Body of pancreas (tissue), 4 donors: Measurements from ENCODE around the gene SRGAP1. TPM values are rescaled to one million over a fixed set of nuclear protein-coding genes. Genes with fewer than 3 reads are reported as not detected.
A peak's percentile ranks its signal among the peaks of the same experiment; 100 is the strongest.

ENCODE experiments used
- ATAC-seq: fragments of 150-250 bp; one replicate; pipeline ENCODE4 v1.9.1; 2016
- DNase-seq, 4 donors: peaks; one replicate each; pipeline ENCODE4 v3.0.0-alpha.2; 2019
- H3K27ac ChIP-seq, 4 donors: fragments of 200-600 bp; sonication (generic); 1 replicate in 3 of 4; 2 replicates in 1 of 4; pipeline versions ENCODE4 v1.5.1 to v1.6.1; 2016 to 2019; ENCODE audit warnings: mild to moderate bottlenecking in 1 of 4, mixed read lengths in 1 of 4, moderate library complexity in 1 of 4
- H3K27me3 ChIP-seq, 2 donors: fragments of 200-600 bp; sonication (generic); one replicate each; pipeline ENCODE4 v1.6.0; 2016; ENCODE audit warnings: mild to moderate bottlenecking in 1 of 2
- H3K36me3 ChIP-seq, 2 donors: fragments of 200-600 bp; sonication (generic); replicated peaks in 1 of 2; 2 replicates each; pipeline ENCODE4 v1.5.1; 2016; ENCODE audit warnings: low read depth in 2 of 2; ENCODE audit not compliant: insufficient read depth in 1 of 2
- H3K4me1 ChIP-seq: fragments of 200-600 bp; sonication (generic); one replicate; pipeline ENCODE4 v1.6.0; 2016
- H3K4me3 ChIP-seq, 2 donors: fragments of 200-600 bp; sonication (generic); 1 replicate in 1 of 2; 2 replicates in 1 of 2; pipeline ENCODE4 v1.5.1; 2016 to 2019
- H3K9me3 ChIP-seq, 3 donors: fragments of 200-600 bp; sonication (generic); 1 replicate in 2 of 3; 2 replicates in 1 of 3; pipeline ENCODE4 v1.5.1; 2016
- CTCF ChIP-seq, 7 experiments: fragments of 450-650 bp in 4 of 7; fragments of 200-600 bp in 3 of 7; sonication (generic) in 3 of 7; IDR thresholded peaks; one replicate each; pipeline ENCODE4 v1.5.1; 2016 to 2019; ENCODE audit warnings: antibody characterized with exemption in 7 of 7
- POLR2A ChIP-seq, 3 donors: fragments of 450-650 bp; IDR thresholded peaks; one replicate each; pipeline ENCODE4 v1.6.1; 2016; ENCODE audit warnings: antibody characterized with exemption in 3 of 3, mild to moderate bottlenecking in 2 of 3
- WGBS, 2 donors: methylation state at CpG; one replicate each; pipeline ENCODE4 v1.1.5; 2017; 5-methylcytosine and 5-hydroxymethylcytosine counted together
- intact Hi-C: fragments of 100-400 bp; cut with DNase I; formaldehyde crosslinking; loops from one replicate; pipeline ENCODE4 v1.15.1; 2023
- total RNA-seq, 2 donors: library from RNA; depleted of rRNA; stranded (reverse); fragments of >200 nt; gene quantifications; one replicate each; pipeline ENCODE4 v1.1.0, GENCODE V29; 2016

The SRGAP1 gene
- total RNA-seq, 2 donors from 2014 or later: 8.8 to 14.8 TPM

GRCh38 chr12:63863658-63864453, 19.4 kb downstream of the SRGAP1 start:
- Histone ChIP-seq H3K27ac (peak overlapping the region in 3 of 4 donors; percentile 13 to 59 (median 57)), H3K9me3 (no peaks in the 10 kb centered on the region), H3K4me1 (peaks cover 36% of the 10 kb centered on the region), H3K27me3 (no peaks in the 10 kb centered on the region), H3K4me3 (no peak overlapping the region), H3K36me3 (no peaks in the 10 kb centered on the region)
- ATAC-seq (no peak), DNase-seq (no peak)
- TF ChIP-seq POLR2A (IDR thresholded peaks at IDR 0.05): no peak
- TF ChIP-seq CTCF (IDR thresholded peaks at IDR 0.05): no peak
- intact Hi-C loops: no loop called here
- WGBS, 2 donors: 87 to 90% methylated on average over 5 of the region's 5 CpGs

- Histone ChIP-seq H3K27me3 (no peaks in the 10 kb centered on the region), H3K9me3 (no peaks in the 10 kb centered on the region), H3K36me3 (no peaks in the 10 kb centered on the region), H3K4me3 (no peak overlapping the region), H3K4me1 (peaks cover 39% of the 10 kb centered on the region), H3K27ac (peak overlapping the region in 1 of 4 donors; percentile 1)
- no peak for ATAC-seq
- no peak for TF ChIP-seq POLR2A (IDR thresholded peaks at IDR 0.05)
- TF ChIP-seq CTCF (IDR thresholded peaks at IDR 0.05): no peak
- intact Hi-C loops: no loop called here
- no peak for DNase-seq
These were observed 19.9 kb downstream of the SRGAP1 start for GRCh38 chr12:63864454-63864706.

GRCh38 chr12:63865448-63865847, 20.9 kb downstream of the SRGAP1 start:
- H3K9me3 ChIP-seq: no peaks in the 10 kb centered on the region
- H3K36me3 ChIP-seq: no peaks in the 10 kb centered on the region
- H3K4me1 ChIP-seq: peaks cover 45% of the 10 kb centered on the region
- DNase-seq: no peak
- WGBS, 2 donors: 95 to 97% methylated on average over 8 of the region's 8 CpGs
- no peak overlapping the region for H3K27ac ChIP-seq
- no peak overlapping the region for H3K4me3 ChIP-seq
- ATAC-seq: no peak
- no peaks in the 10 kb centered on the region for H3K27me3 ChIP-seq
- TF ChIP-seq POLR2A (IDR thresholded peaks at IDR 0.05) (no peak), CTCF (IDR thresholded peaks at IDR 0.05) (no peak)
- intact Hi-C loops: no loop called here

- no peak for ATAC-seq
These were observed 22.6 kb downstream of the SRGAP1 start for GRCh38 chr12:63867053-63867452.

More at GRCh38 chr12:63867053-63867452, 22.6 kb downstream of the SRGAP1 start:
- H3K4me3 ChIP-seq: no peak overlapping the region
- intact Hi-C loops: no loop called here
- H3K27me3 ChIP-seq: no peaks in the 10 kb centered on the region
- no peak overlapping the region for H3K27ac ChIP-seq
- no peak for TF ChIP-seq CTCF (IDR thresholded peaks at IDR 0.05)
- no peak for TF ChIP-seq POLR2A (IDR thresholded peaks at IDR 0.05)
- no peaks in the 10 kb centered on the region for H3K9me3 ChIP-seq
- H3K36me3 ChIP-seq: no peaks in the 10 kb centered on the region
- peaks cover 36% of the 10 kb centered on the region for H3K4me1 ChIP-seq
- 82 to 93% methylated on average over 3 of the region's 3 CpGs for WGBS, 2 donors
- DNase-seq: no peak
